ENCODE data around the gene NR4A1. TPM values are rescaled to one million over a fixed set of nuclear protein-coding genes. Genes with fewer than 3 reads are reported as not detected.

Gene NR4A1
- total and polyA plus RNA-seq, 9 of the 15 experiments (the other 6 are each of a cell fraction or from before 2014, with no cell fraction given): 0.07 to 4.7 (median 1.9) TPM; not detected in 1

GRCh38 chr12:52032804-52033445 lies 18.3 kb upstream of the NR4A1 start (continued):
- peak; percentile 90 for TF ChIP-seq TFAP4 (CRISPR knock-in tag; IDR thresholded peaks at IDR 0.05; ENCODE audit: borderline replicate concordance)
- no peak for TF ChIP-seq KLF13 (tag; IDR thresholded peaks at IDR 0.05; ENCODE audit: borderline replicate concordance, low read depth)
- no peak for TF ChIP-seq MED1 (CRISPR knock-in tag; IDR thresholded peaks at IDR 0.05; ENCODE audit: borderline replicate concordance)
- TF ChIP-seq RBM17 (IDR thresholded peaks at IDR 0.05; ENCODE audit: borderline replicate concordance, low read depth, low read length): no peak
- TF ChIP-seq BCOR (IDR thresholded peaks at IDR 0.05): no peak
- no peak for TF ChIP-seq E2F5 (CRISPR knock-in tag; IDR thresholded peaks at IDR 0.05)
- no peak for TF ChIP-seq MCM7 (IDR thresholded peaks at IDR 0.05)
- no peak for TF ChIP-seq SNAPC5 (CRISPR knock-in tag; IDR thresholded peaks at IDR 0.05)
- no peak for TF ChIP-seq TSC22D4 (tag; IDR thresholded peaks at IDR 0.05)
- no peak for TF ChIP-seq CGGBP1 (CRISPR knock-in tag; IDR thresholded peaks at IDR 0.05)
- no peak for TF ChIP-seq ZNF707 (CRISPR knock-in tag; conservative IDR thresholded peaks at IDR 0.05)
- TF ChIP-seq THAP12 (CRISPR knock-in tag; IDR thresholded peaks at IDR 0.05): no peak
- TF ChIP-seq DLX4 (CRISPR knock-in tag; IDR thresholded peaks at IDR 0.05): no peak
- no peak for TF ChIP-seq RBM34 (IDR thresholded peaks at IDR 0.05; ENCODE audit: borderline replicate concordance, insufficient read depth, low read length)
- no peak for TF ChIP-seq ATF4 (CRISPR knock-in tag; IDR thresholded peaks at IDR 0.05)
- TF ChIP-seq NBN (IDR thresholded peaks at IDR 0.05; ENCODE audit: low read depth): no peak
- TF ChIP-seq ETV1 (tag; conservative IDR thresholded peaks at IDR 0.05; ENCODE audit: low read depth): peak; percentile 86
- TF ChIP-seq FOSL1 (tag; conservative IDR thresholded peaks at IDR 0.05): 0 out of 2 replicates have a peak, but pooled peaks have one; percentile 24
- TF ChIP-seq ELK3 (CRISPR knock-in tag; IDR thresholded peaks at IDR 0.05): no peak
- TF ChIP-seq ELK1 (CRISPR knock-in tag; IDR thresholded peaks at IDR 0.05): no peak

Data from K562 (cell line).